ENCODE measurements around the gene IGSF22. TPM values are rescaled to one million over a fixed set of nuclear protein-coding genes. Genes with fewer than 3 reads are reported as not detected.

Gene IGSF22
- total and polyA plus RNA-seq, 2 of the 8 experiments (the other 6 are each of a cell fraction or from before 2014, with no cell fraction given): 0.14 TPM; not detected in 1

DNA sequence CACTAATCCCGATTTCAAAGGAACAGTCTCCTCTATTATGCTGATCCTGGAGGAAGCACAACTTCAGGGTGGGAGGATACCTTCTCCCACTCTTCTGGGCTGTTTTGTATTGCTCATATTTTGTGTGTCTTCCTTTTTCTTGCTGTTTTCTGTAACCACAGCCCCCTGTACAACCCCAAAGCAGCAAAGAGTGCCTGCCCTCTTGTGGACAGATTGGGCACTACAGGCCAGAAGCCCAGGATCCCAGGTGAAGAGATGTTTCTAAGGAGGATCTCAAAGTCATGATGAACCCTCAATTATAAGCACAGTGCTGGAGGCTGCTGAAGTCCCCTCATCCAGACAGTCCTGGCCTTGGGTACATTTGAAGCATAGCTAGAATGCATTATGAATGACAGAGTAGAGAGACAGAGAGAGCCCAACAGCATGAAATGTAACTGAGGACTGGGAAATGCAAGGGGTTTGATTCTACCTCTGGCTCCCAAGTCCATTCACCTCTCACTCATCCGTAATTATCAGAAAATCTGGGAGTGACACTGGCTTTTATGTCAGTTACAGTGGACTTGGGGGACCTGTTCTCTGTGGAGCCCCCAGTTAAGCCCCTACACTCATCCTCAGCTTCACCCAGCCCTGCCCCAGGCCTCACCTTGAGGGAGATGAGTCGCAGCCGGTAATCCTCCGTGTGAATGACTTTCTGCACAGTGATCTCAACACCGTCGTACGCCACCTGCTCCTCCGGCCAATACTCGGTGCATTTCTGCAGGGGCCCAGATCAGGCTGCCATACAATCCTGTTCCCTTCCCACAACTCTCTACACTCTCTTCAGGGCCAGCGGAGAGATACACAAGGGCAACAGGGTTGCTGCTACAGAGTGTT is 6.2 kb upstream of the IGSF22 start:
- Histone ChIP-seq H3K56ac (replicated peaks; ENCODE audit: insufficient read length, low read depth, low read length) (no peak overlapping the region), H3K4ac (replicated peaks; ENCODE audit: insufficient read length, low read depth, low read length) (no peak overlapping the region), H3K14ac (ENCODE audit: insufficient read length) (no peak overlapping the region), H2AK5ac (ENCODE audit: low read depth, low read length) (no peak overlapping the region), H3K9ac (replicated peaks in 1 of 4; ENCODE audit: extremely low read depth in 1 of 4, low read depth in 3 of 4, low read length in 3 of 4) (no peak overlapping the region), H3K4me3 (ENCODE audit: extremely low read depth in 1 of 4, insufficient read depth in 2 of 4, low read depth in 3 of 4, low read length in 4 of 4) (no peak overlapping the region), H3K4me1 (replicated peaks in 1 of 4; ENCODE audit: control insufficient read depth in 3 of 4, insufficient read depth in 4 of 4, low read length in 3 of 4) (peaks cover 0 to 9% (median 3%) of the 10 kb centered on the region in 4 experiments; a peak in 5 of 7 replicates), H2BK120ac (replicated peaks; ENCODE audit: low read depth, low read length) (no peak overlapping the region), H3K23me2 (ENCODE audit: low read depth, low read length) (no peaks in the 10 kb centered on the region), H3K36me3 (ENCODE audit: control insufficient read depth in 2 of 4, insufficient read depth in 4 of 4, low read length in 3 of 4) (no peaks in the 10 kb centered on the region; a peak in 1 of 8 replicates), H3K18ac (ENCODE audit: extremely low read depth, low read length) (no peak overlapping the region), H3K79me2 (ENCODE audit: control insufficient read depth in 1 of 2, insufficient read depth in 2 of 2, low read length in 2 of 2) (no peaks in the 10 kb centered on the region), H3K27me3 (replicated peaks in 1 of 4; ENCODE audit: control insufficient read depth in 3 of 4, extremely low read depth in 1 of 4, insufficient read depth in 3 of 4, low read length in 3 of 4) (no peaks in the 10 kb centered on the region), H3K79me1 (ENCODE audit: low read depth, low read length) (no peaks in the 10 kb centered on the region), H3K4me2 (ENCODE audit: insufficient read depth in 1 of 2, low read depth in 2 of 2, low read length in 2 of 2) (no peak overlapping the region), H3K27ac (ENCODE audit: low read depth, low read length) (no peak overlapping the region), H2BK12ac (ENCODE audit: low read depth, low read length) (no peak overlapping the region), H2BK5ac (ENCODE audit: low read depth, low read length) (0 out of 2 replicates have a peak overlapping the region, but pooled peaks have one; percentile 28), H2BK15ac (ENCODE audit: low read length) (no peak overlapping the region), H2BK20ac (ENCODE audit: low read length) (no peak overlapping the region), H4K8ac (ENCODE audit: extremely low read depth, insufficient read depth, low read length) (no peak overlapping the region), H3K9me3 (ENCODE audit: insufficient read depth in 2 of 2, low read depth in 1 of 2, low read length in 1 of 2) (no peaks in the 10 kb centered on the region), H4K20me1 (replicated peaks in 1 of 2; ENCODE audit: control insufficient read depth in 1 of 2, insufficient read depth in 2 of 2, low read length in 2 of 2) (no peaks in the 10 kb centered on the region), H4K5ac (ENCODE audit: insufficient read length, low read depth, low read length) (no peak overlapping the region), H4K91ac (replicated peaks; ENCODE audit: insufficient read length, low read length) (no peak overlapping the region), H2AFZ (ENCODE audit: low read length) (no peak overlapping the region), H3K23ac (ENCODE audit: insufficient read length) (no peak overlapping the region)
- ChIA-PET POLR2A (ENCODE audit: partially characterized antibody) (no interaction called here), CTCF (ENCODE audit: partially characterized antibody) (interaction anchor here (0.6 to 16.4 kb wide), 23 partner anchors 9 to 617 kb away, joined by 3 to 244 read pairs (median 6); no protein-coding TSS in a partner anchor)
- 83% methylated on average over 11 of the region's 11 CpGs; no CpG with 5 or more reads in 1 of the 2 experiments for WGBS, 2 experiments (ENCODE audit: extremely low coverage in 1 of 2, insufficient coverage in 1 of 2, insufficient read length in 1 of 2, insufficient replicate concordance in 2 of 2, low coverage in 1 of 2, low lambda C conversion rate in 2 of 2, missing lambda C conversion rate in 1 of 2)
- DNase-seq (ENCODE audit: low read depth in 1 of 2, low spot score in 2 of 2) (peak in 1 of 2 experiments; percentile 90), FAIRE-seq (peak; percentile 93)
- TF ChIP-seq, protein P1, sequence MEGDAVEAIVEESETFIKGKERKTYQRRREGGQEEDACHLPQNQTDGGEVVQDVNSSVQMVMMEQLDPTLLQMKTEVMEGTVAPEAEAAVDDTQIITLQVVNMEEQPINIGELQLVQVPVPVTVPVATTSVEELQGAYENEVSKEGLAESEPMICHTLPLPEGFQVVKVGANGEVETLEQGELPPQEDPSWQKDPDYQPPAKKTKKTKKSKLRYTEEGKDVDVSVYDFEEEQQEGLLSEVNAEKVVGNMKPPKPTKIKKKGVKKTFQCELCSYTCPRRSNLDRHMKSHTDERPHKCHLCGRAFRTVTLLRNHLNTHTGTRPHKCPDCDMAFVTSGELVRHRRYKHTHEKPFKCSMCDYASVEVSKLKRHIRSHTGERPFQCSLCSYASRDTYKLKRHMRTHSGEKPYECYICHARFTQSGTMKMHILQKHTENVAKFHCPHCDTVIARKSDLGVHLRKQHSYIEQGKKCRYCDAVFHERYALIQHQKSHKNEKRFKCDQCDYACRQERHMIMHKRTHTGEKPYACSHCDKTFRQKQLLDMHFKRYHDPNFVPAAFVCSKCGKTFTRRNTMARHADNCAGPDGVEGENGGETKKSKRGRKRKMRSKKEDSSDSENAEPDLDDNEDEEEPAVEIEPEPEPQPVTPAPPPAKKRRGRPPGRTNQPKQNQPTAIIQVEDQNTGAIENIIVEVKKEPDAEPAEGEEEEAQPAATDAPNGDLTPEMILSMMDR (IDR thresholded peaks at IDR 0.05; ENCODE audit: control extremely low read depth in 1 of 3, insufficient read depth in 1 of 3, low read depth in 1 of 3, low read length in 3 of 3): peak; percentile 82 to 91 (median 86)
- TF ChIP-seq RAD21 (IDR thresholded peaks at IDR 0.05 in 1 of 2, conservative IDR thresholded peaks at IDR 0.05 in 1 of 2; ENCODE audit: low read depth in 2 of 2, low read length in 2 of 2) (peak; percentile 71 to 81), NRF1 (IDR thresholded peaks at IDR 0.05; ENCODE audit: low read depth, low read length) (no peak), JUND (IDR thresholded peaks at IDR 0.05; ENCODE audit: low read length) (no peak)
